HG03139 (cell line): ENCODE data around the gene MITF.

Source experiments
- ATAC-seq: cut with Tn5 transposase; IDR thresholded peaks from one replicate; pipeline ENCODE4 v1.9.1; 2021; ENCODE audit not compliant: unreplicated experiment

MITF gene

DNA sequence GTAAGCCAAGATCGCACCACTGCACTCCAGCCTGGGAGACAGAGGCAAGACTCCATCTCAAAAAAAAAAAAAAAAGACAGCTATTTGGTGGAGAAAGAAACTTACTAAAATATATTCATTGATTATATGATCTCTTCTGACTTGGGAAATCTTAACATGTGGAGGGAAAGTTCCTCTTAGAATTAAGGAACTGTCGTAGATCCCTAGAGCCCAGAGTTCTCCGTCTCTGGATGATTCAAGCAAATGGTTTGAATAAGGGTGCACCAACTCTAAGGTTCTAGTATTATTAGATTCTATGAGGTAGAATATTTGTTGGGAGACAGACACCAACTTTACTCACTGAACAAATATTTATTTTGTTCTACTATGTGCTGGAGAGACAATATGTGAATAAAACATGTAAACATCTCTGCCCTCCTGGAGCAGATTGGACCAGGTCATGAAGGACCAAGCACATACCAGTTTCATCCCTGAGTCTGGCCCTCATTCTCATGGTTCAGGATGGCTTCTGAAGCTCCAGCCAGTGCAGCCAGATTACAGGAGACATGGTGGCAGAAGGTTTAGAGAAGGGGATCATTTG lies 129.7 kb downstream of the MITF start:
- no peak for ATAC-seq

DNA sequence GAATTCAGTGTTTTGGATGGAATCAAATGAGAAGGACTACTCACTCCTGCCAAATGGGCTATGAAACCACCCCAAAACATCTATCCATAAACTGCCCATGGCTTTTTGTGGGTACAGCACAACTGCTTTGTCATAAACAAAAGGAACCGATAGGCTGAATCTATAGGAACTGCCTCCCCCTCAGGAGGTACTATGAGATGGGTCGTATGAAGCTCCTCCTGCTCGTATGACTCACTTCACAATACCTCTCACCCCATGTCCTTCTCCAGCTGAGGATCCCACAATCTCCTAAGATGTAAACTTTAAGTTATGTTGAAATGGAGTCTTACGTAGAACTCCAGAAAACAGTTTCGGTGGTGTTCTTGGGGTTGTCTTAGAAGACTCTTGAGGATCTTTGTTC lies 130.4 kb downstream of the MITF start:
- ATAC-seq, result no peak

DNA sequence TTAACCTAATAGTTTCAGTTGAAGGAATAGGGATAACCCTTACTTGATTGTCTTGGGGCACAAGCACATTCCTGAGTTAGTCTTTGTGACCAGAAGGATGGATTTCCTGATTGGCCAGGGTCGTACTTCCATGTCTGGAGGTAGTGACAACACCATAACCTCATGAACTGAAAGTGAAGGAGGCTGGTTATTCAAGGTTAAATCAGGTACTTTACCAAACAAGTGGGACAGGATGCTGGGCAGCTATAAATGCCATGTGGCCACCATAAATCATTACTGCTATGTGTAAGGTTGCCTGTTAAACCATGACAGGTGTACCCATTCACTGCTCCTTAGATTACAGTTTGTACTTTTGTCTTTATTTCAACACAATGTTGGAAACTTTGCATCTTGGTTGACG lies 132.0 kb downstream of the MITF start:
- no peak for ATAC-seq

DNA sequence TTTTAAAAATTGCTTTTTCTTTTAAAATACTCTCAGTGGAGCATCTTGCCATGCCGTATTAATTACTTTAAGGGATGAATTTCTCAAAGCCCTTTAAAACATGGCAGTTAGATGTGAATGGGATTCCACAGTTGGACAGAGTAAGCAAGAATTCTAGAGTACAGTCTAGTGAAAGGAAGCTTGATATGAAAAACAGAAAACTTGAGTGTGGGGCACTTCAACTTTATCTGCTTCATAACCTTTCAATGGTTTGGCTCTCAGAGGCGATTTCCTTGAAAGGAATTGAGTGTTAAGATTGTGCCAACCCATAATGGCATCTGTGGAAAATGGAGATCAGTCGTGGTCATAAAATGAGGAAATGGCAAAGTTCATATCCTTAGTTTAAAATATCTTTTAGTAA lies 132.6 kb downstream of the MITF start:
- no peak for ATAC-seq

DNA sequence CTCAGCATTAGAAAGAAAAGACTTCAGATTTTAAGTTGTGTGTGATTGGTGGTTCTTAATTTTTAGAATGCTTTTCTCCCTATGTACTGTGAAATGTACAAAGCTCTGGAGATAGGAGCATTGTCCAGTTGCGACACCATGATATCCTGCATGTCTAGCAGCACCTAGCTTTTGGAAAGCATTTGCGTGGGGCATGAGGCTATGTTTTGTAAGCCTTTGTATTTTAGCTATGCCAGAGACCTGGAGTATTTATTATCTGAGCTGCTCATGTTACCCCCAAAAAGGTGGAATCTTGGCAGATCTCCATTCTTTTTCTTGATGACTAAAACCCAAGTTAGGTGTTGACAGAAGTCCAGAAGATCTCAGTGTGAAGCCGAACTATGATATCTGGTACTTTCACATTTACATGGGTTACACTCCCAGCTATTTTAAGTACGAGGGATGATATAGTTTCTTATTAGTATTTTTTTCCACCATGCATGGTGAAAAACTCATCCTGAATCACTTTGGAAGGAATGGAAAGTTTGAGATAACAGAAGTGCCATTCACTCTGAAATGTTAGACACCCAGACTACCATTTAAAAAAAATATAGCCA lies 133.6 kb downstream of the MITF start:
- no peak for ATAC-seq

DNA sequence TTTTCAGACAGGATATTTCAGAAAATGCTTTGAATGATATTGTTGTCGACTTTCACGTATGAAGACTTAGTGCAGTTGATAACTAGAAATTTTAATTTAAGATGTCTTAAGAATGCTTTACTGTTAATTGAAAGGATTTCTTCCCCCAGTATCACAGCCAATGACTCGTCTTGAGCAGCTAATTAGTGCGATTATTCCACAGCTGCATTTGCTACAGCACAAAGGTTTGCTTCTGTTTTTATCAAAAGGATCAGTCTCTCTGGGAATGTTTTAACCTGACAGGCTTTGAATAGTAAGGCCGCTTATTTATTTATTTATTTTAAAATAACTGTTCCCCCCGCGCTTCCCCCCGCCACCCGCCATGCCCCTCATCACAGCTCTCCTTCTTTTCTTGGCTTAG lies 136.8 kb downstream of the MITF start:
- no peak for ATAC-seq

DNA sequence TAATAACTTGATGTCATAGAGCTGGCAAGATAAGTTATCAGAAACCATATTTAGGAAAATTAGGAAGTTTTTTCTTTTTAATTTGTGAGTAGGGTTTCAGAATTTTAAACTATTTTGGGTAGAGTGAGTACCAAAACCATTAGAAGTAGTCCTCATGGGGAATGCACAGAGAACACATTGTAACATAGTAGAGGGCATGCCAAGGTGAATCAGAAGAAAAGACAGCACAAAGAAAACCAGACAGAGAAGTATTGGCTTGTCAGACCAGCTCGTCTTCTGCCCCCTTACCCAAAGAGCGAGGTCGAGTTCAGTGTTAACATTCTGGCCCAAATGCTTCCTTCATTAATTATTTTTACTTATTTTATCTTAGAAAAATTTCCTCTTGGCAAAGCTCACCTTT lies 139.0 kb downstream of the MITF start:
- ATAC-seq, result no peak

DNA sequence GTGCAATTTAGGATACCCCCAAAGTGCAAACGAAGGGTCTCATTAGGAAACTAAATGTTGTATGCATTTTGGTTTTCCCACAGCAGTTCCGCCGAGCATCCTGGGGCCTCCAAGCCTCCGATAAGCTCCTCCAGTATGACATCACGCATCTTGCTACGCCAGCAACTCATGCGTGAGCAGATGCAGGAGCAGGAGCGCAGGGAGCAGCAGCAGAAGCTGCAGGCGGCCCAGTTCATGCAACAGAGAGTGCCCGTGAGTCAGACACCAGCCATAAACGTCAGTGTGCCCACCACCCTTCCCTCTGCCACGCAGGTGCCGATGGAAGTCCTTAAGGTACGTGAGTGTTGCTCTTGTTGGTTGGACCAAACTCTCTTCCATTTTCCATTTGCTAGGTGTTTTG lies 139.8 kb downstream of the MITF start:
- ATAC-seq, result no peak

DNA sequence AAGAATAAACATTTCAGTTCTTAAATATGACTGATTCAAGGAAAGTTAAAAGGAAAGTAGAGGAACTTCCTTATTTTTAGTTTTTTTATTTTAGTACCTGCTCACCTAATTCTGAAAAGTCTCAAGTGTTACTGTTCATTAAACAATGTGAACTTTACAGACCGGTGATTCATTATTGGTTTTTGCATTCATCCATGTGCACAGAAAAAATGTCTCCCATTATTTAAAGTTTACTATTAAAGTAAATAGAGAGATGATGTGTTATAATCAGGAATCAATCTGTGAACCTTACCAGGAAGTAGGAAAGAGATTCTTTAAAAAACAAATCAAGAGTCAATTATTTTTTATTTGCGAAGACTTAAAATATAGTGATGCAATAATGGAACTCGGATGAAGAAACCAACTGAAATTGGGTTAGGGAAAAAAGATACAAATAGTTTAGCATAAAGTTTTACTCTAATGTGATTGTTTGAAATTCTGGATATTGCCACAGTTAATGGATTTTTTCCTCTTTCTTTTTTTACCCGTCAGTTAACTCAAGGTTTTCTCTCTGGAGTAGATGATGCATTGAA lies 140.9 kb downstream of the MITF start:
- ATAC-seq, result no peak

DNA sequence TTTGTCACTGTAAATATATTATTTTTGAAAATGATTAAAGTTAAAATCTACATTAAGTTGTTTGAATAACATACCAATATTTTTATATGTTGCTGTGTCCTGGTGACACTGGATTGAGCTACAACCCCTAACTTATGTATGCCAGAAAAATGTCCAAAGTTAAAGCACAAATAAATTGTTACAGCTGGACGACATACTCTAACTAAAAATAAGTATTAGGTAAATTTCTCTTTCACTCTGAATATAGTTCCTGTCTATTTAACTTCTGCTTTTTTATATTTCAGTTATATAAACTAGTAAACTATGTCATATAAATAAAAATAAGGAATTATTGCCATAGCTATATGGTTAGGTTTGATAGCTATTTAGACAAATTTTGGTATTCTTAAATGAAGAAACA lies 141.8 kb downstream of the MITF start:
- no peak for ATAC-seq

DNA sequence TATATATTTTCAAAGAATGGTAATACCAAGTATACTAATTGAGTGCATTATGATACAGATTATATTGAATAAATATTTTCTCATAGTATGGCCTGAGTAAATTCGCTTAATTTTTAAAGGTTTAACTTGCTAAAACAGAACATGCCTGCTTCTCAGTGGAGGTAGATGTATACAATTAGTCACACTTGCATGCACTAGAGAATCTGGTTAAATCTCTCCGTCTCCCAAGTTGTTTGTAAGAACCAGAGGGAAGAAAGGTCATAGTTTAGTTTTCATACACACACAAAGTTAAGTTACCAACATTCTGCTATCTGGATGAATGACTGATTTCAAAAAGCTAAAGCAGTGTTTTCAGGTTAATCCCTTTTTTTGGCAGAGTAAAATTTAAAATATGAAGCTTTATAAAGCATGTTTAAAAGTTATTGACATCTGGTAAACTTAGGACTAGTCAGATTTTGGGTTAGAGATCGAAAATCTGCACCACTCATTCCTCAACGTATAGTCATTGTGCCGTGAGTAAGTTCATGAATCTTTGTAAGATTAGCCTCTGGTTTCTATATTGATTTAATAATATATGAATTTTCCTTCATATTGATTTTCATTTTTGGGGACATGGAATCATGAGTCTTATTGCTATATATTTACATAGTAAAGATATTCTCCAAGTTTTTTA lies 142.6 kb downstream of the MITF start:
- ATAC-seq, result no peak

DNA sequence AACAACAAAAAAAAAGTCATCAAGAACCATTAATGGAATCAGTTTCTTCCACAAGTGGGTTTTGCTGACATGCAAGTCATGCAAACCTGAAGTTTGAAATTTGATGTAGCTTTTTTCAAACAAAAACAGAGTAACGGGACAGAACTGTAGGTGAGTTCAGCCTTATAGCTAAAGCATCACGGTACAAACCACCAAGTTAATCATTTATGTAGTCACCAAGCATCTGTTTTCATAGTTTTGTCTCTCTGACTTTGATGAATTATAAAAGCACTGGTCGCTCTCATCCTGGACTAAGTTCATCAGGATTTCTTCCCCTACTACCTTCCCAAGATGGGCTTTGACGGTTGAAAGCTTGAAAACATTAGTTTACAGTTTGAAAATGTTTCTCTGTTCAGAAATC lies 143.3 kb downstream of the MITF start:
- no peak for ATAC-seq

DNA sequence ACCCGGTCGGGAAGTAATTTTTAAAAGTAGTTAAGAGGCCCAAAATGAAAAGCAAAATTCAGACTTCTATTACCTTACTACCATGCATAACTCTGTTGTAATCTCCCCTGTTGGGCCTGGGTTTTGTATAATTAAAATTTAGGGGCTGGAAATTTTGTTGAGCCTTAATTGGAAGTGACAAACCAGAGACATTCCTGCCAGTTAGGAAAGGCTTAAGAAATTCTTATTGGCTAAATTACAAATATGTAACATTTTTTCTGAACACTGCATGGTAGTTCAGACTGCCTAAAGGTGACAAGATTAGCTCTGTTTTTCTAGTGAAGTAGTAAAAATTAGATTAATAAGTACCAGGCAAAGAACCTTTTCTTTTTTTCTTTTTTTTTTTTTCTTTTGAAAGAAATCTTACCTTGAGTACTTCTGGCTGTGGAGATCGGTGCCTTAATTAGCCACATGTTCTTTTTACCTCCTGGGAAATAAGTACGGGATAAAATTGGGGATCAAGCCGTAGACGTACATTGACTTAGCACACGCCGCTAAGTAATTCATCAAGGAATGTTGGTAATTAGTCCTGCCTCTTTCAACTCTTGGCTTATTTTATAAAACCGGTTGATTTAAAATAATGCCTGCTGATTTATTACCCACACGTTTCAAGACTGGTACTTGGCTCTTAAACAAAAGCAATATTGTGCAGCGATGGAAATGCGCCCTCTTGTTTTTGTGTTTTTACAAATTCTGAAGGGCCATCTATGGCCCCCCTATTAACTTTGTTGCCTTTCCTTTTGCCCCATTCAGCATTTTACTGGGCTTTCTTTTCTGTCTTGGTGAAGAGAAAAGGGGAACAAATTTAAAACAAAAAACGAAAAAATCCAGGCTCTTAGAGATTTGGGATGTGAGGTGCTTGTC lies 149.0 kb downstream of the MITF start:
- ATAC-seq, result no peak

DNA sequence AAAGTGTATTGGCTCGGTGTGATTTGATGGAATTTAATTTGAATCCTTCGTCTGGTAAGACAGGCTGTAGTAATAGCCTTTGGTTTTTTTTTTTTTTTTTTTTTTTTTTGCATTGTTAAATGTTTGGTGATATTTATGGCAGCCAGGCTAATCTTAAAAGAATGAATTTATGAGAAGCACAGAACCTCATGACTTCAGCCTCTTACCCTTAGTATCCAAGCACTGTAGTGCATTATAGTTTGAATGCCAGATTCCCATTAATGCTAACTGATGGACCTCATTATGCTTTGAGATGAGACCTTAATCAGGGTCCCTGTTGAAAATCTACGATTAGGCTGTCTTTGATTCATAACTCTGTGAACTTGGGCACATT lies 149.7 kb downstream of the MITF start:
- no peak for ATAC-seq

DNA sequence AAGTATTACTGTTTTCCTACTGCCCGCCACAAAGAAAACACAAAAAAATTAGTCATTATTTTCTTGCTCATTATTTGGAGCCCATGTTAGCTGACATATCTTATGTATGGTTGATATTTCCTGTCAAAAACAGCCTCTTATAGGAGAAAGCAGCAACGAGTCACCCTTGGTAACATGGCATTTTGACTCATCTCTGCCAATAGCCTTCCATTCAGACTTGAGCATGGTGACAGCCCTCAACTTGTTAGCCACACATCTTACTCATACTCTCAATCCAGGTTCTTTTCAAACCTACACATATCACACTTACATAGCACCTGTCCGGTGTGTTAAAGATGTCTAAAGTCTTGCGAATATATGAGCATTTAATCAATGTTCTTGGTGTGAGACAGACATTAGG lies 150.8 kb downstream of the MITF start:
- no peak for ATAC-seq

DNA sequence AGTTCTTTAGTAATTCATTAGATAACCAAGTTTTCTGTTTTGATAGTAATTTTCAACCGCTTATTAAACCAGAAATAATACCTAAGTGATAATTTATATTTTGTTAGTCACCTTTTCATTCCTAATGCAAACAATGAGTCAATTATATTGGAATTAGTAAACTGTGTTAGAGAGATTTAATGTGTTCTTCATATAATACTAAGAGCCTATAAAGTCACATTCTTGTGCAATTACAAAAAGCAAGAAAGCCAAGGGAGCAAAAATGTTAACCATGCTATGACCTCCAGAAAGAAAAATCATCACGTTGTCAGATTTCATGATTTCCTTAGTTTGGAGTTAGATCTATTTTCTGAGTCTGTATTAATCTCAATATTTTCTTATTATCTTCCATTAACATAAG lies 151.4 kb downstream of the MITF start:
- ATAC-seq, result no peak

DNA sequence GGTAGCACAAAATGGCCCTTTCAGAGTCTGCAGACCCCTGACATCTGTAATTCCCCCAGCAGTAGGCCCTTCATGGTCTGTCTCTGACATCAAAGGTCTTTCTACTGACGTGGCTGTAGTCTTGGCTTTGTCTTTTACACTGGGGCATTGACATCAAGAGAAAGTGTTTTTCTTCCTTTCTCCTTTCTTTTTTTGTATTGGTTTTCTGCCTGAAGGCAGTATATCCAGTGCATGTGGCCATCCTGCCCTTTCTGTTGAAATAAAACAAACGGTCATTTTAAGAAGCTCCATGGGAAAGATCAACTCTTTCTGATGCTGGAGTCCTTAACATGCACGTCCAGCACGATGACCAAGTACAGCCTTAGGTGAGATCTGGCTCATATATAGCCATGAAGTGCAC lies 153.4 kb downstream of the MITF start:
- no peak for ATAC-seq

DNA sequence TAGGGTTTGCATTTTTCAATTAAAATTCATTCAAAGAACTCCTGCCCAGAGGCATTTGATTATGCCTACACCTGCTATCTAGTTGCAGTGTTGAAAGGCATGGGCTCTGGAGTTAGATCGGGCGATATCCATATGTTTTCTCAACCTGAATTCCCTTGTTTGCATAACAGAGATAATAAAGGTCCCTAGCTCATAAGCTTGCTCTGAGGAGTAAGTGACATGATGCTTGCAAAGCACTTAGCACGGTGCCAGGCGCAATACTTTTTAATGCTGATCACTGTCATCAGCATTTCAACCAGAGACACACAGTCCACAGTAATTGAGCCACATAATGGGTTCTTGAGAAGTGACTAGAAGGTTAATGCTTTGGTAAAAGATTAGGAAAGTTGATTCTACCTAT lies 154.0 kb downstream of the MITF start:
- ATAC-seq, result no peak

DNA sequence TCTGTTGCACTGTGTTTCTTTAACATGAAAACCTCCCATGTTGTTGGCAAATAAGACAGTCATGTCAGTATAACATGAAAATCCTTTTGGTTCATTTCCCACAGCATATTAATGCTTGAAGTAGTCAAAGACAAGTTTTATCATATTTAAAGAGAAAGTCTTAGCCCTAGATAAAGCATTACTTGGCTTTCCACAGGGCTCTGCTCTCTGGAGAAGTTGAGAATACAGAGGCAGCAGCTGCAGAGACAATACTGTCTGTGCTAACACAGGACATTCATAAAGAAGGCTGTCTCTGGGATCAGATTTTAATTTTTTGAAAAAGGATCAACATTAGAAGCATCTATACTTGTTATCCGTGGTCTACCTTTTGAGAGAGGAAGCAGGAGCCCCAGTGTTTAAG lies 156.8 kb downstream of the MITF start:
- ATAC-seq, result no peak

DNA sequence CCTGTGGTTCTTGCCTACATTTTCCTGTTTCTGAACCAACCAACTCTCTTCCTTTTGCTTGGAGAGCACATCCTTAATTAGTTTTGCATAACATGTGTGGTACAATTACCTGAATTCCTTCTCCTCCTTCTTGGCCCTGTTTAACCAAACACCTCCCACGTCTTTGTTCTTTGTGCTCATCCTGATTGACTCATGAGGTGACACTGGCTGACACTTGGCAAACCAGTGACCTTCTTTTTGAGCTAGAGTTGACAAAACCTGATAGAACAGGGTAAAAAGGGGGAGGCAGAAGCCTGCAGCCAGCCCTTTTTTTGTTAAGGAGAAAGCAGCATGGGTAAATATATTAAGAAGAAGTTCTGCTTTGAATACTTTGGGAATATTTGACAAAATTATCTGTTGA lies 161.1 kb downstream of the MITF start:
- ATAC-seq, result no peak

DNA sequence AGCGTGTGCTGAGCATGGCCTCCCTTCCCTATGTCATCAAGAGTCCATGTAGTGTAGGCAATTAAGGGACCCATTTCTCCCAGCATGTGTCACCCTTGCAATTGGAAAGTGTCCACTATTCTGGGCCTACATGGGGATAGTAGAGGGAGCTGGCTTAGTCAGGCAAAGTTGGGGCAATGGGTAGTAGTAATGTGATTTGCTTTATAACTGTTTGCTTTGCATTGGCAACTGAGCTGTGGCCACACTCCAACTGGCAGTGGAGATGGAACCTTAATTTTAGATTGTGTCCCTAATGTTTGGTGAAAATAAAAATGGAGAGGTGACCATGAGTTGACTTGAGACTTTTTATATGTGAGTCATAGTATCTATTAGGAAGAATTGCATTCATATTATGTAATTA lies 162.5 kb downstream of the MITF start:
- no peak for ATAC-seq

DNA sequence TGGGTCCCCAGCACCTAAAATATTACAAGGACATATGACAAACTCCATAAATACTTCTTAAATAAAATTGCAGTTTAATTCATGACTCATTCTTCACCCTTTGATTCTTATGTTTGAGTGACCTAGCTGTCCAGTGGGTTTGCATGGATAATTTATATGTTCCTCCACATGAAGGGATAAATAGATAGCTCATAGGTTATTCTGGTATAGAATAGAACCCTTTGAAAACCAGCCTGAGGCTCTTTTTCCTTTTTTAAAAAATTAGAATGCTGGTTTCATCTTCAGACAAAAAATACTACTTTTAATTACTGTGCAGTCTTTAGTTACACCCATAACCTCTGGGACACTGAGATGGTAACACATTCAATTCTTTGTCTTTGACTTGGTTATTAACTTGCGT lies 163.1 kb downstream of the MITF start:
- no peak for ATAC-seq
